GM23338 (cell line): ENCODE measurements around the gene CKLF. TPM values are rescaled to one million over a fixed set of nuclear protein-coding genes. Genes with fewer than 3 reads are reported as not detected.

Source experiments
- ATAC-seq: fragments of 200-7000 bp; cut with Tn5 transposase; 3 replicates; pipeline ENCODE4 v1.9.1; 2020
- DNase-seq: peaks from one replicate; pipeline ENCODE4 v3.0.0-alpha.2; 2015; ENCODE audit warnings: low spot score
- H2AFZ ChIP-seq: fragments of 200-600 bp; sonication (generic); 2 replicates; pipeline ENCODE4 v1.8.0; 2016; ENCODE audit warnings: antibody characterized with exemption, mild to moderate bottlenecking, moderate library complexity
- H3F3A ChIP-seq: fragments of 200-600 bp; sonication (generic); replicated peaks from 2 replicates; pipeline ENCODE4 v1.8.0; 2017; ENCODE audit warnings: antibody characterized with exemption, mixed run types, low read depth
- H3K27ac ChIP-seq: fragments of 200-600 bp; sonication (generic); 2 replicates; pipeline ENCODE4 v1.6.1; 2016; ENCODE audit warnings: low read depth
- H3K27me3 ChIP-seq: fragments of 200-600 bp; sonication (generic); 2 replicates; pipeline ENCODE4 v1.8.0; 2016; ENCODE audit warnings: mild to moderate bottlenecking, mixed run types, moderate library complexity; ENCODE audit not compliant: insufficient read depth
- H3K36me3 ChIP-seq: fragments of 200-600 bp; sonication (generic); 2 replicates; pipeline ENCODE4 v1.8.0; 2016; ENCODE audit warnings: mild to moderate bottlenecking; ENCODE audit not compliant: insufficient read depth
- H3K4me1 ChIP-seq: fragments of 200-600 bp; sonication (generic); 2 replicates; pipeline ENCODE4 v1.8.0; 2016; ENCODE audit warnings: mild to moderate bottlenecking, moderate library complexity; ENCODE audit not compliant: insufficient read depth
- H3K4me2 ChIP-seq: fragments of 200-600 bp; sonication (generic); 2 replicates; pipeline ENCODE4 v1.7.1; 2017; ENCODE audit warnings: mixed run types
- H3K4me3 ChIP-seq: fragments of 200-600 bp; sonication (generic); 2 replicates; pipeline ENCODE4 v1.6.1; 2016; ENCODE audit warnings: mixed run types
- H3K79me2 ChIP-seq: fragments of 200-600 bp; sonication (generic); replicated peaks from 2 replicates; pipeline ENCODE4 v1.8.0; 2017; ENCODE audit warnings: mild to moderate bottlenecking; ENCODE audit not compliant: insufficient read depth
- H3K9me2 ChIP-seq: fragments of 200-600 bp; sonication (generic); 2 replicates; pipeline ENCODE4 v1.8.0; 2017; ENCODE audit not compliant: insufficient read depth
- H4K20me1 ChIP-seq: fragments of 200-600 bp; sonication (generic); replicated peaks from 2 replicates; pipeline ENCODE4 v1.8.0; 2017; ENCODE audit warnings: mild to moderate bottlenecking; ENCODE audit not compliant: insufficient read depth
- H3K27ac Mint-ChIP-seq: 2 replicates; pipeline ENCODE4 v1.8.0; 2020; ENCODE audit warnings: inconsistent platforms, mild to moderate bottlenecking, moderate library complexity, mixed read lengths
- H3K27me3 Mint-ChIP-seq: 3 replicates; pipeline ENCODE4 v1.8.0; 2022; ENCODE audit warnings: low read depth, mild to moderate bottlenecking, moderate library complexity, mixed read lengths, inconsistent platforms; ENCODE audit not compliant: insufficient read depth, poor library complexity
- H3K36me3 Mint-ChIP-seq: 3 replicates; pipeline ENCODE4 v1.8.0; 2021; ENCODE audit warnings: low read depth, mild to moderate bottlenecking, inconsistent platforms, moderate library complexity, mixed read lengths
- H3K4me1 Mint-ChIP-seq: 3 replicates; pipeline ENCODE4 v1.8.0; 2020; ENCODE audit warnings: mild to moderate bottlenecking, inconsistent platforms, mixed read lengths
- H3K4me3 Mint-ChIP-seq: 3 replicates; pipeline ENCODE4 v1.8.0; 2021; ENCODE audit warnings: moderate library complexity, mild to moderate bottlenecking, inconsistent platforms, mixed read lengths
- H3K9me3 Mint-ChIP-seq: 3 replicates; pipeline ENCODE4 v1.8.0; 2020; ENCODE audit warnings: moderate library complexity, mild to moderate bottlenecking, inconsistent platforms, mixed read lengths
- CREB1 ChIP-seq: fragments of 250-450 bp; sonication (Bioruptor Pico); IDR thresholded peaks from 2 replicates; pipeline ENCODE4 v1.5.0; 2020; ENCODE audit warnings: low read depth, mild to moderate bottlenecking, moderate library complexity
- ETS1 ChIP-seq: IDR thresholded peaks from 2 replicates; pipeline ENCODE4 v1.6.1; 2016; ENCODE audit warnings: antibody characterized with exemption
- EZH2 ChIP-seq: fragments of 200-600 bp; sonication (generic); IDR thresholded peaks from one replicate; pipeline ENCODE4 v1.8.0; 2017; ENCODE audit warnings: antibody characterized with exemption, mild to moderate bottlenecking, low read depth; ENCODE audit not compliant: unreplicated experiment
- EZH2phosphoT487 ChIP-seq: fragments of 200-600 bp; sonication (generic); IDR thresholded peaks from one replicate; pipeline ENCODE4 v1.8.1; 2018; ENCODE audit warnings: antibody characterized with exemption; ENCODE audit not compliant: unreplicated experiment
- JUNB ChIP-seq: IDR thresholded peaks from one replicate; pipeline ENCODE4 v1.6.1; 2016; ENCODE audit warnings: antibody characterized with exemption; ENCODE audit not compliant: unreplicated experiment
- NANOG ChIP-seq: IDR thresholded peaks from 2 replicates; pipeline ENCODE4 v1.6.1; 2016; ENCODE audit warnings: antibody characterized with exemption, borderline replicate concordance
- POLR2AphosphoS5 ChIP-seq: IDR thresholded peaks from 2 replicates; pipeline ENCODE4 v1.6.1; 2016; ENCODE audit warnings: antibody characterized with exemption, low read depth
- STAT1 ChIP-seq: IDR thresholded peaks from one replicate; pipeline ENCODE4 v1.6.1; 2016; ENCODE audit warnings: antibody characterized with exemption; ENCODE audit not compliant: unreplicated experiment
- ZNF114 ChIP-seq: fragments of 250-450 bp; sonication (Bioruptor Pico); IDR thresholded peaks from 2 replicates; pipeline ENCODE4 v1.5.0; 2020; ENCODE audit warnings: mild to moderate bottlenecking, moderate library complexity
- ZNF331 ChIP-seq: fragments of 250-450 bp; sonication (Bioruptor Pico); IDR thresholded peaks from 2 replicates; pipeline ENCODE4 v1.5.0; 2020; ENCODE audit warnings: low read depth, mild to moderate bottlenecking, moderate library complexity
- ZNF462 ChIP-seq: fragments of 250-450 bp; sonication (Bioruptor Pico); IDR thresholded peaks from 2 replicates; pipeline ENCODE4 v1.5.0; 2020; ENCODE audit warnings: mild to moderate bottlenecking, moderate library complexity
- polyA plus RNA-seq: library from polyadenylated mRNA; unstranded; fragments of >200 nt; fragmentation: Nextera tagmentation; extraction: Ambion mirVana; gene quantifications from 2 replicates; pipeline ENCODE4 v1.2.1, GENCODE V29; 2016
- total RNA-seq: library from RNA; depleted of rRNA; stranded (reverse); fragments of >200 nt; shearing (Covaris generic); gene quantifications from 2 replicates; pipeline ENCODE4 v1.2.3, GENCODE V29; 2014

The CKLF gene
- total and polyA plus RNA-seq, 2 experiments from 2014 or later = 25.5 to 60.0 TPM

- Mint-ChIP-seq H3K9me3 (no peaks in the 10 kb centered on the region), H3K27ac (no peak overlapping the region), H3K36me3 (peaks cover 4% of the 10 kb centered on the region; the same call in 1 of the 3 replicates), H3K4me1 (no peaks in the 10 kb centered on the region), H3K4me3 (no peak overlapping the region), H3K27me3 (no peaks in the 10 kb centered on the region)
- Histone ChIP-seq H3K9me2 (no peaks in the 10 kb centered on the region), H3F3A (no peaks in the 10 kb centered on the region), H3K4me3 (no peak overlapping the region), H3K27ac (no peak overlapping the region), H3K4me2 (no peak overlapping the region), H3K27me3 (no peaks in the 10 kb centered on the region), H2AFZ (no peak overlapping the region), H3K4me1 (no peaks in the 10 kb centered on the region), H3K36me3 (no peaks in the 10 kb centered on the region), H3K79me2 (no peaks in the 10 kb centered on the region), H4K20me1 (peaks cover 7% of the 10 kb centered on the region; the same call in 1 of the 2 replicates)
- DNase-seq = no peak
- no peak for ATAC-seq
- TF ChIP-seq EZH2phosphoT487 = no peak
- no peak for TF ChIP-seq POLR2AphosphoS5
- no peak for TF ChIP-seq STAT1
- TF ChIP-seq CREB1 = no peak
Measured at GRCh38 chr16:66569131-66569530, 16.8 kb downstream of the CKLF start.

- H2AFZ ChIP-seq = no peak overlapping the region
- H3F3A ChIP-seq = no peaks in the 10 kb centered on the region
- Mint-ChIP-seq H3K4me1 (no peaks in the 10 kb centered on the region), H3K36me3 (peaks cover 4% of the 10 kb centered on the region; the same call in 1 of the 3 replicates), H3K27ac (no peak overlapping the region), H3K9me3 (no peaks in the 10 kb centered on the region), H3K4me3 (no peak overlapping the region), H3K27me3 (no peaks in the 10 kb centered on the region)
- H3K4me1 ChIP-seq = no peaks in the 10 kb centered on the region
- no peaks in the 10 kb centered on the region for H3K27me3 ChIP-seq
- H3K4me2 ChIP-seq = no peak overlapping the region
- no peaks in the 10 kb centered on the region for H3K79me2 ChIP-seq
- no peak for TF ChIP-seq ZNF114 (CRISPR knock-in tag)
- H3K27ac ChIP-seq = no peak overlapping the region
- no peak overlapping the region for H3K4me3 ChIP-seq
- H3K36me3 ChIP-seq = no peaks in the 10 kb centered on the region
- H3K9me2 ChIP-seq = no peaks in the 10 kb centered on the region
- H4K20me1 ChIP-seq = peaks cover 7% of the 10 kb centered on the region; the same call in 1 of the 2 replicates
- ATAC-seq = no peak
- no peak for DNase-seq
Measured at GRCh38 chr16:66569827-66570405, 17.5 kb downstream of the CKLF start.

- Histone ChIP-seq H3K4me3 (no peak overlapping the region), H2AFZ (no peak overlapping the region), H3F3A (no peaks in the 10 kb centered on the region), H3K27me3 (peaks cover 12% of the 10 kb centered on the region), H3K4me1 (no peaks in the 10 kb centered on the region), H3K9me2 (no peaks in the 10 kb centered on the region), H3K4me2 (no peak overlapping the region), H3K27ac (no peak overlapping the region), H3K79me2 (no peaks in the 10 kb centered on the region), H3K36me3 (no peaks in the 10 kb centered on the region), H4K20me1 (no peaks in the 10 kb centered on the region)
- no peak overlapping the region for H3K4me3 Mint-ChIP-seq
- peaks cover 5% of the 10 kb centered on the region for H3K27me3 Mint-ChIP-seq
- DNase-seq (no peak), ATAC-seq (no peak)
- H3K36me3 Mint-ChIP-seq = peaks cover 1% of the 10 kb centered on the region; the same call in 1 of the 3 replicates
- H3K27ac Mint-ChIP-seq = no peak overlapping the region
- no peaks in the 10 kb centered on the region for H3K9me3 Mint-ChIP-seq
- H3K4me1 Mint-ChIP-seq = no peaks in the 10 kb centered on the region
- TF ChIP-seq NANOG (no peak), STAT1 (no peak), ZNF331 (CRISPR knock-in tag) (no peak), ZNF462 (CRISPR knock-in tag) (no peak), ETS1 (no peak), EZH2 (no peak), CREB1 (no peak), JUNB (no peak)
Measured at GRCh38 chr16:66572356-66572755, 20.0 kb downstream of the CKLF start.
